Measurements from ENCODE around the gene LRMDA. TPM values are rescaled to one million over a fixed set of nuclear protein-coding genes. Genes with fewer than 3 reads are reported as not detected.

LRMDA gene
- total RNA-seq, 1 donor from 2014 or later, result 5.2 TPM

DNA sequence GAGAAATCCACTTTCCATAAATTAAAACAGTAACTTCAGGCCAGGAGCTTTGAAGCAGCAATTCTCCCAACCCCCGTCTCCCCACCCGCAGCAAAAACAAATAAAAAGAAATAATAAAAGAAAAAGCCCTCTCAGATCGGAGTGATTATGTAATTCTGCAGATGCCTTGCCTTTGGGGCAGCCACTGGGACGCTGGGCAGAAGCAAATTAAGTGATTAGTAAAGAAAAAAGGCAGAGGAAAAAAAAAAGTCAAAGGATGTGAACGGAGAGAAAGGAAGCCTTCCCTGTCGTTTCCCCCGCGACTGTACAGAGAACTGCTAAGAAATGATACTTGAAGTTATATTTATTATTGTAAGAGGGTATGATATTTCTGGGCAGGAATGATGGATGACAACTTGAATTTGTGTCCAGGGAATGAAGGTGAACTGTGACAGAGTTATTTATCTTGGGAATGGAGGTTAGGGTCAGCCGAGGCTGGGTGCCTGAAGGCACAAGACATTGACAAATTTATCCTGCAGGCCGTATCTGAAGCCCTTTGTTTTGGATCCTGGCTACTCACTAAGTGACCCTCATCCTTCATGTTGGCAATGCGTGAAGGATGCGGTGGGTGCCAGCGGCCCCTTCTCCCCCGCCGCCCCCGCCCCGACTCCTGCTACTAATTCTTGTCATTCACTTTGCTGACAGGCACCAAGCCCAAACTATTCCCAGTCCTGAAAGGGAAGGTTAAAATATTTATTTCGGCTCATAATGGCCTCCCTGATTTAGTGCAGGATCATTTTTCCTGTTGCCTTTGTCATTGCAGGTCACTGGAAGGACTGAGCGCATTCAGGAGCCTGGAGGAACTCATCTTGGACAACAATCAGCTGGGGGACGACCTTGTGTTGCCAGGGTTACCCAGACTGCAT lies 604.0 kb downstream of the LRMDA start:
- Histone ChIP-seq H3K27me3 (no peaks in the 10 kb centered on the region), H3K9me3 (ENCODE audit: low read depth) (no peaks in the 10 kb centered on the region), H2AFZ (replicated peaks) (no peak overlapping the region), H3K27ac (no peak overlapping the region), H3K4me2 (peak overlapping the region; percentile 33), H3K4me3 (no peak overlapping the region), H3K9ac (no peak overlapping the region), H3K4me1 (peaks cover 34% of the 10 kb centered on the region), H3K36me3 (no peaks in the 10 kb centered on the region), H4K20me1 (ENCODE audit: low read depth) (no peaks in the 10 kb centered on the region), H3K79me2 (ENCODE audit: low read depth) (no peaks in the 10 kb centered on the region), H3F3A (ENCODE audit: low read depth) (peaks cover 9% of the 10 kb centered on the region)
- TF ChIP-seq, protein P1, sequence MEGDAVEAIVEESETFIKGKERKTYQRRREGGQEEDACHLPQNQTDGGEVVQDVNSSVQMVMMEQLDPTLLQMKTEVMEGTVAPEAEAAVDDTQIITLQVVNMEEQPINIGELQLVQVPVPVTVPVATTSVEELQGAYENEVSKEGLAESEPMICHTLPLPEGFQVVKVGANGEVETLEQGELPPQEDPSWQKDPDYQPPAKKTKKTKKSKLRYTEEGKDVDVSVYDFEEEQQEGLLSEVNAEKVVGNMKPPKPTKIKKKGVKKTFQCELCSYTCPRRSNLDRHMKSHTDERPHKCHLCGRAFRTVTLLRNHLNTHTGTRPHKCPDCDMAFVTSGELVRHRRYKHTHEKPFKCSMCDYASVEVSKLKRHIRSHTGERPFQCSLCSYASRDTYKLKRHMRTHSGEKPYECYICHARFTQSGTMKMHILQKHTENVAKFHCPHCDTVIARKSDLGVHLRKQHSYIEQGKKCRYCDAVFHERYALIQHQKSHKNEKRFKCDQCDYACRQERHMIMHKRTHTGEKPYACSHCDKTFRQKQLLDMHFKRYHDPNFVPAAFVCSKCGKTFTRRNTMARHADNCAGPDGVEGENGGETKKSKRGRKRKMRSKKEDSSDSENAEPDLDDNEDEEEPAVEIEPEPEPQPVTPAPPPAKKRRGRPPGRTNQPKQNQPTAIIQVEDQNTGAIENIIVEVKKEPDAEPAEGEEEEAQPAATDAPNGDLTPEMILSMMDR (IDR thresholded peaks at IDR 0.05), result no peak
- no peak for TF ChIP-seq EZH2phosphoT487 (IDR thresholded peaks at IDR 0.05)
- H3K4me1 Mint-ChIP-seq, result peaks cover 43% of the 10 kb centered on the region
- peaks cover 2% of the 10 kb centered on the region for H3K36me3 Mint-ChIP-seq
- peak; percentile 65 for DNase-seq (ENCODE audit: low spot score)
- H3K27ac Mint-ChIP-seq, result peak overlapping the region; percentile 57
- H3K4me3 Mint-ChIP-seq, result peak overlapping the region; percentile 57
- H3K27me3 Mint-ChIP-seq (ENCODE audit: insufficient read depth, low read depth), result peaks cover 6% of the 10 kb centered on the region
- peaks cover 17% of the 10 kb centered on the region for H3K9me3 Mint-ChIP-seq

DNA sequence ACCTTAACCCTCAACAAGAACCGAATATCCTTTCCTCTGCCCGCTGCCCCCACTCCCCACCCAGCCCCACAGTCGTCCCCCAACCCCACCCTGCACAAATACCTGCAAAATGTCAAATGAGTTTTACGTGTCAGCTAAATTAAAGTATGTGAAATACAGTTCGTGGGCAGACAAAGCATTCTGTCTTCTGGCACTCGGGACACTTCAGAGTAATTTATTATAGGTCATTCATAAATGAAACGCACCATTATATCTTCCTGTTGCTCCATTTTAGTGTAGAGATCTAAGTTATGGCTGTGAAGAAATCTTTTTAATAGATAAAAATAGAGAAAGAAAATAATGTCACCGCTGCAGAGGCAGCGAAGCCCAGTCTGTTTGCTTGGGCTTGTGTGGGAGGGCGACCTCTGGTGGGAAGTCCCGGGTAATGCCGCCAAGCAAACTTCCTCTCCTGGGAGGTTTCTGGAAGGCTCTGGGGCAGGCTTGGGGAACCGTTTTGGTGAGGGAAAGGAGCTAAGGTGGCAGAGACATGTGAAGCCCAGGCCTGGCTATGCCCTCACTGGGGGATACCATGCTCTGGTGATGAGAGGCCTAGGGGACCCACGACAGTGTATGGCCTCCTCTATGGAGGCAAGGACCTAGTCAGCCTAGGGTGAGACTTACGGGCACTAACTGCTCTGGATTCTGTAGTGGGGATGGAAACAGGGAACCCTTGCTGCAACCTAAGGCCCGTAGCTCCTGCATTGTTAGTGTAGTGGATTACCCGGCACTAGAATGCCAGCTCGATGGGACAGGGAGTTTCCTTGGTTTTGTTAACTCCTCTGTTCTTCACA lies 604.9 kb downstream of the LRMDA start:
- H3K4me3 Mint-ChIP-seq, result no peak overlapping the region
- H3K9ac ChIP-seq, result no peak overlapping the region
- peaks cover 2% of the 10 kb centered on the region for H3K36me3 Mint-ChIP-seq
- H3K27ac ChIP-seq, result no peak overlapping the region
- peaks cover 7% of the 10 kb centered on the region for H3K27me3 Mint-ChIP-seq (ENCODE audit: insufficient read depth, low read depth)
- TF ChIP-seq, protein P1 (IDR thresholded peaks at IDR 0.05), result peak; percentile 89
- TF ChIP-seq EZH2phosphoT487 (IDR thresholded peaks at IDR 0.05) (no peak), EZH2 (IDR thresholded peaks at IDR 0.05) (no peak)
- no peaks in the 10 kb centered on the region for H4K20me1 ChIP-seq (ENCODE audit: low read depth)
- H3K27ac Mint-ChIP-seq, result no peak overlapping the region
- no peaks in the 10 kb centered on the region for H3K9me3 ChIP-seq (ENCODE audit: low read depth)
- H3K79me2 ChIP-seq (ENCODE audit: low read depth), result no peaks in the 10 kb centered on the region
- H3K4me1 ChIP-seq, result peaks cover 34% of the 10 kb centered on the region
- peaks cover 43% of the 10 kb centered on the region for H3K4me1 Mint-ChIP-seq
- no peak overlapping the region for H2AFZ ChIP-seq (replicated peaks)
- no peaks in the 10 kb centered on the region for H3K27me3 ChIP-seq
- H3K4me2 ChIP-seq, result peak overlapping the region; percentile 25
- no peak overlapping the region for H3K4me3 ChIP-seq
- peaks cover 21% of the 10 kb centered on the region for H3K9me3 Mint-ChIP-seq
- H3K36me3 ChIP-seq, result no peaks in the 10 kb centered on the region
- DNase-seq (ENCODE audit: low spot score), result peak; percentile 69
- H3F3A ChIP-seq (ENCODE audit: low read depth), result peaks cover 9% of the 10 kb centered on the region

DNA sequence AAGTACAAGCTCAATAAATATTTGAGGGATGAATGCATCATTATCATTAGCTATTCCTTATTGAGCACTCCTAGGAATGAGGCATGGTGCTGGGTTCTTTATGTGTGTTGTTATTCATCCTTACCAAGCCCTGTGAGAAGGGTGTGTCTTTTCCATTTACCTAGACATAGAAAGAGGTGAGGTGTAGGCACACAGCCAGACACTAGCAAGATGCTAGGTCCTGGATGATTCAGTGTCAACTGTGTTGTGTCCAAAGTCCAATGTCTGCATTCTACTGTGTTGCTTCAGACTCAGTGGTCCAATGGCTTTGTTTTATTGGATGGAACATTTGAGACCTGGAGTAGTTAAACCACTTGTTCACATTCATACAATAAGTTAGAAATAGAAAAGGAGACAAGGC lies 605.5 kb downstream of the LRMDA start:
- Histone ChIP-seq H3K4me3 (no peak overlapping the region), H3K9ac (no peak overlapping the region), H3K4me1 (peaks cover 34% of the 10 kb centered on the region), H3K4me2 (no peak overlapping the region), H3K27me3 (no peaks in the 10 kb centered on the region), H3K79me2 (ENCODE audit: low read depth) (no peaks in the 10 kb centered on the region), H2AFZ (replicated peaks) (no peak overlapping the region), H3K36me3 (no peaks in the 10 kb centered on the region), H4K20me1 (ENCODE audit: low read depth) (no peaks in the 10 kb centered on the region), H3K9me3 (ENCODE audit: low read depth) (no peaks in the 10 kb centered on the region), H3F3A (ENCODE audit: low read depth) (peaks cover 9% of the 10 kb centered on the region), H3K27ac (no peak overlapping the region)
- H3K27ac Mint-ChIP-seq, result no peak overlapping the region
- H3K27me3 Mint-ChIP-seq (ENCODE audit: insufficient read depth, low read depth), result peaks cover 10% of the 10 kb centered on the region
- H3K4me3 Mint-ChIP-seq, result no peak overlapping the region
- peaks cover 47% of the 10 kb centered on the region for H3K4me1 Mint-ChIP-seq
- peaks cover 2% of the 10 kb centered on the region for H3K36me3 Mint-ChIP-seq
- H3K9me3 Mint-ChIP-seq, result peaks cover 21% of the 10 kb centered on the region
- TF ChIP-seq EZH2phosphoT487 (IDR thresholded peaks at IDR 0.05) (no peak), EZH2 (IDR thresholded peaks at IDR 0.05) (no peak)
- TF ChIP-seq, protein P1 (IDR thresholded peaks at IDR 0.05), result no peak
- DNase-seq (ENCODE audit: low spot score), result no peak

Measured in neural progenitor cell (in vitro differentiated cells).